Psoas muscle (tissue), 8 donors: ENCODE data around the gene SIRPA. TPM values are rescaled to one million over a fixed set of nuclear protein-coding genes. Genes with fewer than 3 reads are reported as not detected.
A peak's percentile ranks its signal among the peaks of the same experiment; 100 is the strongest.

ENCODE experiments used
- ATAC-seq, 4 donors: fragments of 200-7000 bp; cut with Tn5 transposase; one replicate each; pipeline ENCODE4 v1.9.1; 2020; ENCODE audit warnings: moderate library complexity in 3 of 4, mild to moderate bottlenecking in 2 of 4
- DNase-seq, 2 donors: peaks; one replicate each; pipeline ENCODE4 v3.0.0-alpha.2; 2020
- H3K27ac ChIP-seq: fragments of 200-600 bp; one replicate; pipeline ENCODE4 v1.8.0; 2022
- H3K27me3 ChIP-seq, 3 donors: fragments of 200-600 bp in 1 of 3; one replicate each; pipeline versions ENCODE4 v1.6.1 to v1.8.0; 2013 to 2022; ENCODE audit warnings: low read length in 2 of 3, mild to moderate bottlenecking in 2 of 3, moderate library complexity in 1 of 3; ENCODE audit not compliant: insufficient read depth in 3 of 3
- H3K36me3 ChIP-seq, 2 donors: fragments of 200-600 bp in 1 of 2; one replicate each; pipeline versions ENCODE4 v1.6.1 to v1.8.0; 2013 to 2022; ENCODE audit warnings: low read depth in 1 of 2, mild to moderate bottlenecking in 1 of 2, moderate library complexity in 1 of 2; ENCODE audit not compliant: insufficient read depth in 1 of 2
- H3K4me1 ChIP-seq: fragments of 200-600 bp; one replicate; pipeline ENCODE4 v1.8.0; 2022
- H3K4me3 ChIP-seq: fragments of 200-600 bp; one replicate; pipeline ENCODE4 v1.8.0; 2022; ENCODE audit warnings: mild to moderate bottlenecking
- H3K9me3 ChIP-seq: fragments of 200-600 bp; one replicate; pipeline ENCODE4 v1.8.0; 2022
- WGBS, 3 donors: extraction: QIAGEN DNeasy Blood & Tissue Kit; methylation state at CpG; one replicate each; pipeline versions ENCODE4 v1.1.6 to v1.1.7; 2013; 5-methylcytosine and 5-hydroxymethylcytosine counted together
- intact Hi-C, 2 donors: fragments of 100-400 bp; cut with DNase I; formaldehyde crosslinking; loops; one replicate each; pipeline versions ENCODE4 v1.11.0 to v1.14.2; 2022
- polyA plus RNA-seq, 3 donors: library from polyadenylated mRNA; stranded (reverse); fragments of 200-250 nt; gene quantifications; one replicate each; pipeline ENCODE4 v1.2.3, GENCODE V29; 2013
- total RNA-seq, 4 donors: library from RNA; stranded (reverse); fragmentation: NEBNext Ultra II Directional in 2 of 4; extraction: Animal tissue kit (Norgen Biotek cat#: 25700) in 2 of 4; gene quantifications; one replicate each; pipeline versions ENCODE4 v1.2.1 to v1.2.4, GENCODE V29; 2021 to 2023
- TF ChIP-seq, protein P1 (sequence below): fragments of 200-600 bp; IDR thresholded peaks from one replicate; pipeline ENCODE4 v1.8.0; 2022; ENCODE audit warnings: antibody characterized with exemption
- donor health status: healthy with polysubstance abuse.
- donor health status: DM: no; HTN: no; CAD: no; lungs with moderate emphysema.
- donor health status: Bipolar disorder and iron deficiency.
- donor health status: healthy.
- donor health status: DM: yes; HTN: yes; CAD: no.
- donor health status: DM: no; HTN: no; CAD: no.
- donor health status: DM: no; HTN: no; CAD: no.
- donor health status: DM: yes; HTN: yes; CAD: no.

SIRPA gene
- total and polyA plus RNA-seq, 7 donors, result 6.2 to 42.9 (median 15.3) TPM

GRCh38 chr20:1946762-1947534, 51.7 kb downstream of the SIRPA start:
- peak overlapping the region; percentile 49 for H3K4me3 ChIP-seq
- WGBS, 3 donors, result 5 to 10% (median 9%) methylated on average over 39 of the region's 39 CpGs
- peak overlapping the region; percentile 81 for H3K27ac ChIP-seq
- ATAC-seq (peak; percentile 85 to 95 (median 88)), DNase-seq (peak; percentile 80 to 84)
- intact Hi-C loops, result loop anchor here in 1 of 2 donors (2.0 kb wide), 1 partner anchor 156 kb away; no protein-coding TSS in a partner anchor
- peaks cover 35% of the 10 kb centered on the region for H3K4me1 ChIP-seq
- peaks cover 0 to 3% (median 0%) of the 10 kb centered on the region in 3 donors for H3K27me3 ChIP-seq
- no peaks in the 10 kb centered on the region for H3K9me3 ChIP-seq
- TF ChIP-seq, protein P1, sequence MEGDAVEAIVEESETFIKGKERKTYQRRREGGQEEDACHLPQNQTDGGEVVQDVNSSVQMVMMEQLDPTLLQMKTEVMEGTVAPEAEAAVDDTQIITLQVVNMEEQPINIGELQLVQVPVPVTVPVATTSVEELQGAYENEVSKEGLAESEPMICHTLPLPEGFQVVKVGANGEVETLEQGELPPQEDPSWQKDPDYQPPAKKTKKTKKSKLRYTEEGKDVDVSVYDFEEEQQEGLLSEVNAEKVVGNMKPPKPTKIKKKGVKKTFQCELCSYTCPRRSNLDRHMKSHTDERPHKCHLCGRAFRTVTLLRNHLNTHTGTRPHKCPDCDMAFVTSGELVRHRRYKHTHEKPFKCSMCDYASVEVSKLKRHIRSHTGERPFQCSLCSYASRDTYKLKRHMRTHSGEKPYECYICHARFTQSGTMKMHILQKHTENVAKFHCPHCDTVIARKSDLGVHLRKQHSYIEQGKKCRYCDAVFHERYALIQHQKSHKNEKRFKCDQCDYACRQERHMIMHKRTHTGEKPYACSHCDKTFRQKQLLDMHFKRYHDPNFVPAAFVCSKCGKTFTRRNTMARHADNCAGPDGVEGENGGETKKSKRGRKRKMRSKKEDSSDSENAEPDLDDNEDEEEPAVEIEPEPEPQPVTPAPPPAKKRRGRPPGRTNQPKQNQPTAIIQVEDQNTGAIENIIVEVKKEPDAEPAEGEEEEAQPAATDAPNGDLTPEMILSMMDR, result no peak
- H3K36me3 ChIP-seq, result no peaks in the 10 kb centered on the region

GRCh38 chr20:1947535-1947846, 52.3 kb downstream of the SIRPA start:
- intact Hi-C loops, result loop anchor here in 1 of 2 donors (2.0 kb wide), 1 partner anchor 155 kb away; no protein-coding TSS in a partner anchor
- Histone ChIP-seq H3K36me3 (no peaks in the 10 kb centered on the region), H3K4me3 (peak overlapping the region; percentile 49), H3K9me3 (no peaks in the 10 kb centered on the region), H3K4me1 (peaks cover 35% of the 10 kb centered on the region), H3K27ac (peak overlapping the region; percentile 81), H3K27me3 (peaks cover 0 to 3% (median 0%) of the 10 kb centered on the region in 3 donors)
- TF ChIP-seq, protein P1, result no peak
- DNase-seq (no peak), ATAC-seq (no peak)
- 38 to 39% (median 39%) methylated on average over 12 to 14 of the region's 14 CpGs for WGBS, 3 donors

- no peaks in the 10 kb centered on the region for H3K9me3 ChIP-seq
- H3K27ac ChIP-seq, result no peak overlapping the region
- H3K36me3 ChIP-seq, result no peaks in the 10 kb centered on the region
- no peak for ATAC-seq
- intact Hi-C loops, result no loop called here
- DNase-seq, result no peak
- TF ChIP-seq, protein P1, result no peak
- 66 to 78% (median 76%) methylated on average over 2 of the region's 2 CpGs for WGBS, 3 donors
- peaks cover 0 to 1% (median 0%) of the 10 kb centered on the region in 3 donors for H3K27me3 ChIP-seq
- H3K4me1 ChIP-seq, result peaks cover 26% of the 10 kb centered on the region
- no peak overlapping the region for H3K4me3 ChIP-seq
Measured at GRCh38 chr20:1949347-1950100, 54.3 kb downstream of the SIRPA start.

DNA sequence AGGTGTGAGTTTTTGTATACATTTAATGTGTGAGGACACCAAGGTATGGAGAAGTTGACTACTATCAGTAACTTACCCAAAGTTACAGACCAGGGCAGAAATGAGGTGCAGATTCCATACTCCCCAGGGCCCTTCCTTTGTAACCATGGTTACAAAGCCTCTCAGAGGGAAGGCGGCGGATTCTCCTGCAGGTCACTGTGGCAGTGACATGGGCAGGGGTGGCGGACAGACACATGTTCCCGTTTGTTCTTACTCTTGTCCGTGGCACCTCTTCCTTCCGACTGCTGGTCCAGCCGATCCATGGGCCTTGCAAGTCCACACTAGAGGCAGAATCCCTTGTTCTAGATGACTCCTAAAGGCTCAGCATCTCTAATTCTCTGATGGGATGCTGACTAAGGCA, 55.6 kb downstream of the SIRPA start:
- no peak for ATAC-seq
- 80 to 90% (median 88%) methylated on average over 7 of the region's 7 CpGs for WGBS, 3 donors
- H3K9me3 ChIP-seq, result no peaks in the 10 kb centered on the region
- intact Hi-C loops, result no loop called here
- H3K4me1 ChIP-seq, result peaks cover 14% of the 10 kb centered on the region
- TF ChIP-seq, protein P1, result no peak
- DNase-seq, result no peak
- no peak overlapping the region for H3K4me3 ChIP-seq
- no peaks in the 10 kb centered on the region for H3K27me3 ChIP-seq
- H3K36me3 ChIP-seq, result no peaks in the 10 kb centered on the region
- no peak overlapping the region for H3K27ac ChIP-seq
